ENCODE data around the gene CLNK. TPM values are rescaled to one million over a fixed set of nuclear protein-coding genes. Genes with fewer than 3 reads are reported as not detected.

CLNK gene
- total RNA-seq, 1 experiment from 2014 or later = not detected

- H3K4me1 ChIP-seq (ENCODE audit: insufficient read depth, low read length) = no peaks in the 10 kb centered on the region
- H4K91ac ChIP-seq (ENCODE audit: insufficient read length, low read depth, low read length) = no peak overlapping the region
- no peak overlapping the region for H3K4me3 Mint-ChIP-seq
- no peak overlapping the region for H4K8ac ChIP-seq (replicated peaks; ENCODE audit: insufficient read length, low read depth, low read length)
- H4K5ac ChIP-seq (ENCODE audit: insufficient read length, low read depth, low read length) = no peak overlapping the region
- H3K23me2 ChIP-seq (ENCODE audit: insufficient read length, low read depth, low read length, poor library complexity, severe bottlenecking) = no peaks in the 10 kb centered on the region
- H3K27ac Mint-ChIP-seq = no peak overlapping the region
- H3K18ac ChIP-seq (ENCODE audit: insufficient read length, low read depth, low read length) = no peak overlapping the region
- no peaks in the 10 kb centered on the region for H3K4me1 Mint-ChIP-seq
- no peak overlapping the region for H2BK20ac ChIP-seq (ENCODE audit: low read depth, low read length, poor library complexity, severe bottlenecking)
- H3T11ph ChIP-seq (ENCODE audit: low read length) = no peak overlapping the region
- no peaks in the 10 kb centered on the region for H3K27me3 Mint-ChIP-seq (ENCODE audit: low read depth)
- no peak overlapping the region for H3K14ac ChIP-seq (ENCODE audit: insufficient read depth, low read length)
- H2BK5ac ChIP-seq (ENCODE audit: insufficient read length, low read length) = no peak overlapping the region
- WGBS (ENCODE audit: extremely low coverage, insufficient read length, low lambda C conversion rate) = no CpG with 5 or more reads among the region's 5 CpGs
- no peak overlapping the region for H3K27ac ChIP-seq (ENCODE audit: insufficient read length, low read depth, low read length)
- no peak overlapping the region for H3K4ac ChIP-seq (ENCODE audit: low read depth, low read length)
- H3K36me3 Mint-ChIP-seq (ENCODE audit: insufficient read depth in 1 of 3, low read depth in 3 of 3) = peaks cover 42 to 78% (median 66%) of the 10 kb centered on the region in 3 experiments
- no peaks in the 10 kb centered on the region for H3K79me1 ChIP-seq (ENCODE audit: insufficient read depth, low read depth, low read length, poor library complexity, severe bottlenecking)
- H3K23ac ChIP-seq (ENCODE audit: insufficient read length, low read depth, low read length) = no peak overlapping the region
- H2AFZ ChIP-seq (ENCODE audit: low read length) = no peak overlapping the region
- H3K9ac ChIP-seq (ENCODE audit: extremely low read depth, insufficient read length, low read length) = no peak overlapping the region
- H2BK120ac ChIP-seq (ENCODE audit: low read depth, low read length, poor library complexity, severe bottlenecking) = no peak overlapping the region
- H2BK15ac ChIP-seq (ENCODE audit: low read depth, low read length) = no peak overlapping the region
- H3K4me2 ChIP-seq (ENCODE audit: insufficient read depth, insufficient read length, low read length) = no peak overlapping the region
- H2AK5ac ChIP-seq (ENCODE audit: insufficient read length, low read length) = no peak overlapping the region
- H4K20me1 ChIP-seq (ENCODE audit: control insufficient read depth, insufficient read depth, insufficient read length) = no peaks in the 10 kb centered on the region
- H3K9me3 Mint-ChIP-seq = peaks cover 0 to 10% of the 10 kb centered on the region in 2 experiments; a peak in 2 of 5 replicates
- H3K9me3 ChIP-seq (ENCODE audit: control insufficient read depth, low read depth, low read length) = no peaks in the 10 kb centered on the region
- no peaks in the 10 kb centered on the region for H3K79me2 ChIP-seq (ENCODE audit: insufficient read depth, low read length)
- H3K27me3 ChIP-seq (ENCODE audit: insufficient read depth, low read length) = no peaks in the 10 kb centered on the region
- H2BK12ac ChIP-seq (ENCODE audit: insufficient read length, low read depth, low read length) = no peak overlapping the region
- H3K56ac ChIP-seq (ENCODE audit: insufficient read length, low read depth, low read length) = no peak overlapping the region
- TF ChIP-seq CTCF (conservative IDR thresholded peaks at IDR 0.05) = no peak
- no peak for DNase-seq
Observed at GRCh38 chr4:10448991-10449390, 235.6 kb downstream of the CLNK start.

Measured in H9 (cell line).